AG04450 (cell line): ENCODE results near the gene MAD2L1. TPM values are rescaled to one million over a fixed set of nuclear protein-coding genes. Genes with fewer than 3 reads are reported as not detected.

Source experiments
- CTCF ChIA-PET: fragments of 300-600, 350-600 bp; formaldehyde crosslinking; extraction: SDS; loops from one replicate; lab custom pipeline; 2022; ENCODE audit warnings: antibody characterized with exemption, inconsistent platforms; lab: Charles Lee
- POLR2A ChIA-PET: fragments of 350-600 bp; formaldehyde crosslinking; extraction: SDS; loops from one replicate; lab custom pipeline; 2021; ENCODE audit warnings: antibody characterized with exemption, inconsistent platforms; lab: Yijun Ruan, JAX
- DNase-seq: peaks from one replicate; pipeline ENCODE4 v3.0.0-alpha.2; 2011; ENCODE audit warnings: low read depth, low spot score
- H3K27ac ChIP-seq: one replicate; pipeline ENCODE4 v1.5.1; 2012; ENCODE audit warnings: low read depth, low read length, control low read depth
- H3K27me3 ChIP-seq: one replicate; pipeline ENCODE4 v1.6.0; 2012; ENCODE audit warnings: low read length; ENCODE audit not compliant: control insufficient read depth, insufficient read depth
- H3K4me3 ChIP-seq: 2 replicates; pipeline ENCODE4 v1.5.1; 2011; ENCODE audit warnings: mild to moderate bottlenecking, low read depth, low read length, control low read depth
- H3K9me3 ChIP-seq: 2 replicates; pipeline ENCODE4 v1.5.1; 2012; ENCODE audit warnings: low read length; ENCODE audit not compliant: control insufficient read depth, insufficient read depth
- CTCF ChIP-seq: IDR thresholded peaks from 2 replicates; pipeline ENCODE4 v1.5.1; 2011; ENCODE audit warnings: low read depth, low read length, control low read depth, inconsistent platforms
- polyA plus RNA-seq: library from polyadenylated mRNA; depleted of rRNA; stranded (reverse); fragments of >200 nt; gene quantifications from 2 replicates; pipeline ENCODE4 v1.2.3, GENCODE V29; 2011

MAD2L1 gene
- polyA plus RNA-seq, 1 experiment = 18.6 TPM

- no peak for DNase-seq
- no peaks in the 10 kb centered on the region for H3K27me3 ChIP-seq
- CTCF ChIA-PET = no interaction called here
- POLR2A ChIA-PET = no interaction called here
- H3K9me3 ChIP-seq = no peaks in the 10 kb centered on the region
- no peak for TF ChIP-seq CTCF
- no peak overlapping the region for H3K27ac ChIP-seq
- H3K4me3 ChIP-seq = no peak overlapping the region
These were observed 16.5 kb upstream of the MAD2L1 start for GRCh38 chr4:120083152-120083551.

- Histone ChIP-seq H3K27me3 (no peaks in the 10 kb centered on the region), H3K9me3 (no peaks in the 10 kb centered on the region), H3K27ac (no peak overlapping the region), H3K4me3 (no peak overlapping the region)
- CTCF ChIA-PET = interaction anchor here (0.6 kb wide), 1 partner anchor 524 kb away, joined by 6 read pairs; no protein-coding TSS in a partner anchor
- POLR2A ChIA-PET = no interaction called here
- no peak for TF ChIP-seq CTCF
- DNase-seq = no peak
These were observed 15.6 kb upstream of the MAD2L1 start for GRCh38 chr4:120082251-120082650.

- POLR2A ChIA-PET = no interaction called here
- Histone ChIP-seq H3K9me3 (no peaks in the 10 kb centered on the region), H3K27ac (no peak overlapping the region), H3K27me3 (no peaks in the 10 kb centered on the region), H3K4me3 (no peak overlapping the region)
- CTCF ChIA-PET = no interaction called here
- no peak for DNase-seq
- no peak for TF ChIP-seq CTCF
These were observed 15.1 kb upstream of the MAD2L1 start for GRCh38 chr4:120081726-120082125.

GRCh38 chr4:120080533-120080932 lies 13.9 kb upstream of the MAD2L1 start:
- Histone ChIP-seq H3K27me3 (no peaks in the 10 kb centered on the region), H3K4me3 (no peak overlapping the region), H3K9me3 (no peaks in the 10 kb centered on the region), H3K27ac (no peak overlapping the region)
- no peak for TF ChIP-seq CTCF
- ChIA-PET POLR2A (no interaction called here), CTCF (no interaction called here)
- DNase-seq = no peak

- no peaks in the 10 kb centered on the region for H3K9me3 ChIP-seq
- no peaks in the 10 kb centered on the region for H3K27me3 ChIP-seq
- no peak overlapping the region for H3K4me3 ChIP-seq
- H3K27ac ChIP-seq = no peak overlapping the region
- POLR2A ChIA-PET = no interaction called here
- CTCF ChIA-PET = no interaction called here
- TF ChIP-seq CTCF = no peak
- DNase-seq = no peak
These were observed 13.3 kb upstream of the MAD2L1 start for GRCh38 chr4:120079839-120080520.
